ENCODE measurements around the gene NXPH1. TPM values are rescaled to one million over a fixed set of nuclear protein-coding genes. Genes with fewer than 3 reads are reported as not detected.

The NXPH1 gene
- total and polyA plus RNA-seq, 9 donors, result 0.05 to 0.12 TPM; not detected in 7

DNA sequence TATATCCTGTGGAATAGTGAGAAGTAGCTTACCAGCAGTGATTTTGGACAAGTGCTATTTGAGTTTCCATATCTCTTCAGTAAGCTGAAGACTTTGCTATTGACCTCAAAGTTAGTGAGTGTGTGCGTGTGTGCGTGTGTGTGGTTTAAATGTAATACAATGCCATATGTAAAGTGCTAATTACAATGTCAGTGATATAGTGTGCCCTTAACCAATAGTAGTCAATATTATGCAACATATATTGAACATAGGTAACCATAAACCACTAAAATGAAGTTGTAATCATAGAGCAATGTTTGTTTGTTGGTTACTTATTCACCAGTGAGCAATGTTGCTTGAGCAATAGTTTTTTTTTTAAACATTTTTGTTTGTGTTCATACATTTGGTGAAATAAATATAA lies 309.4 kb downstream of the NXPH1 start:
- 91 to 94% (median 92%) methylated on average over 2 of the region's 2 CpGs for WGBS, 3 donors
- intact Hi-C loops (cut with DNase I), result no loop called here
- TF ChIP-seq EP300 (IDR thresholded peaks at IDR 0.05), result no peak
- TF ChIP-seq POLR2A (IDR thresholded peaks at IDR 0.05), result no peak
- TF ChIP-seq, protein P1, sequence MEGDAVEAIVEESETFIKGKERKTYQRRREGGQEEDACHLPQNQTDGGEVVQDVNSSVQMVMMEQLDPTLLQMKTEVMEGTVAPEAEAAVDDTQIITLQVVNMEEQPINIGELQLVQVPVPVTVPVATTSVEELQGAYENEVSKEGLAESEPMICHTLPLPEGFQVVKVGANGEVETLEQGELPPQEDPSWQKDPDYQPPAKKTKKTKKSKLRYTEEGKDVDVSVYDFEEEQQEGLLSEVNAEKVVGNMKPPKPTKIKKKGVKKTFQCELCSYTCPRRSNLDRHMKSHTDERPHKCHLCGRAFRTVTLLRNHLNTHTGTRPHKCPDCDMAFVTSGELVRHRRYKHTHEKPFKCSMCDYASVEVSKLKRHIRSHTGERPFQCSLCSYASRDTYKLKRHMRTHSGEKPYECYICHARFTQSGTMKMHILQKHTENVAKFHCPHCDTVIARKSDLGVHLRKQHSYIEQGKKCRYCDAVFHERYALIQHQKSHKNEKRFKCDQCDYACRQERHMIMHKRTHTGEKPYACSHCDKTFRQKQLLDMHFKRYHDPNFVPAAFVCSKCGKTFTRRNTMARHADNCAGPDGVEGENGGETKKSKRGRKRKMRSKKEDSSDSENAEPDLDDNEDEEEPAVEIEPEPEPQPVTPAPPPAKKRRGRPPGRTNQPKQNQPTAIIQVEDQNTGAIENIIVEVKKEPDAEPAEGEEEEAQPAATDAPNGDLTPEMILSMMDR (IDR thresholded peaks at IDR 0.05), result no peak

DNA sequence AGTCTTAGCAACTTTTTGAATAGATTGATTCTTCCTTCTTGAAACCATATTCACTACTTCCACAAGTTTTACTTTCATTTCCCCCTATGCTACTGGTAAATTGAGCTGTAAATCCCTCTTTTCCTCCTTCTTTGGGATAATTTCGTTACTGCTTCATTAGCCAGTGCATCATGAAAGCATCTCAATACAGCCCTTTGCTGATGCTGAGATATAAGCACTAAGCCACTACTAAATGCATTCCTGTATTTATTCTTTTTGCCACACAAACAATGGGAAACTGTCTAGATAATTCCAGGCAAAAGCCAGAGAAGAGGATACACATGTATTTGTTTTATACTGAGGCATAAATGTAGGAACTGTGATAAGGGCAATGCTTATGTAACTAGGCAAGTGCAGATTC lies 313.9 kb downstream of the NXPH1 start:
- H3K4me1 ChIP-seq (ENCODE audit: insufficient read depth), result no peaks in the 10 kb centered on the region
- no peak for DNase-seq
- no peak for TF ChIP-seq EP300 (IDR thresholded peaks at IDR 0.05)
- TF ChIP-seq, protein P1 (IDR thresholded peaks at IDR 0.05), result no peak
- no peak for TF ChIP-seq POLR2A (IDR thresholded peaks at IDR 0.05)
- no peak overlapping the region for H3K27ac ChIP-seq
- H3K9me3 ChIP-seq, result no peaks in the 10 kb centered on the region
- no peaks in the 10 kb centered on the region for H3K36me3 ChIP-seq
- no peaks in the 10 kb centered on the region for H3K27me3 ChIP-seq
- intact Hi-C loops (cut with DNase I), result no loop called here
- H3K4me3 ChIP-seq, result no peak overlapping the region
- WGBS, 3 donors, result 22 to 29% (median 27%) methylated on average over 1 of the region's 1 CpG

More for the DNA sequence above, 309.4 kb downstream of the NXPH1 start:
- no peak for DNase-seq
- H3K4me3 ChIP-seq, result no peak overlapping the region
- no peaks in the 10 kb centered on the region for H3K9me3 ChIP-seq
- H3K27ac ChIP-seq, result no peak overlapping the region
- no peaks in the 10 kb centered on the region for H3K36me3 ChIP-seq
- H3K27me3 ChIP-seq, result no peaks in the 10 kb centered on the region
- H3K4me1 ChIP-seq (ENCODE audit: insufficient read depth), result no peaks in the 10 kb centered on the region

DNA sequence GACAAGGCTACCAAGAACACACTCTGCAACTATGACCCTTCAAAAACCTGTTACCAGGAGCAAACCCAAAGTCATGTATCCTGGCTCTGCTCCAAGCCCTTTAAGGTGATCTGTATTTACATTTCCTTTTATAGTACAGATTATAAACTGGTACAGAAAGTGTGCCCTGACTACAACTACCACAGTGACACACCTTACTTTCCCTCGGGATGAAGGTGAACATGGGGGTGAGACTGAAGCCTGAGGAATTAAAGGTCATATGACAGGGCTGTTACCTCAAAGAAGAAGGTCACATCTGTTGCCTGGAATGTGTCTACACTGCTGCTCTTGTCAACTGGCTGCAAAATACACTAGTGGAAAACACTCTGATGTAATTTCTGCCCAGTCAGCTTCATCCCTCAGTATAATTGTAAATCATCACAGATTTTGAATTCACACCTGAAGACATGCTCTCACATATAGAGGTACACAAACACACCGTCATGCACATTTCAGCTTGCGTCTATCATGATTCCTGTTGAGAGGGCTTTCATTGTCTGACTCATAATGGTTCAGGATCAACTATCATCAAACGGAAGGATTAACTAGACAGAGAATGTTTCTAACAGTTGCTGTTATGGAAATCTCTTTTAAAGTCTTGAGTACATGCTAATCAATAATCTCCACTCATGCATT lies 318.3 kb downstream of the NXPH1 start:
- H3K4me1 ChIP-seq (ENCODE audit: insufficient read depth), result no peaks in the 10 kb centered on the region
- TF ChIP-seq POLR2A (IDR thresholded peaks at IDR 0.05) (no peak), EP300 (IDR thresholded peaks at IDR 0.05) (no peak)
- TF ChIP-seq, protein P1 (IDR thresholded peaks at IDR 0.05), result no peak
- no peaks in the 10 kb centered on the region for H3K9me3 ChIP-seq
- no peak overlapping the region for H3K4me3 ChIP-seq
- no peaks in the 10 kb centered on the region for H3K27me3 ChIP-seq
- DNase-seq, result no peak
- no peaks in the 10 kb centered on the region for H3K36me3 ChIP-seq
- no peak overlapping the region for H3K27ac ChIP-seq
- intact Hi-C loops (cut with DNase I), result no loop called here
- 82 to 87% (median 84%) methylated on average over 4 of the region's 4 CpGs for WGBS, 3 donors

DNA sequence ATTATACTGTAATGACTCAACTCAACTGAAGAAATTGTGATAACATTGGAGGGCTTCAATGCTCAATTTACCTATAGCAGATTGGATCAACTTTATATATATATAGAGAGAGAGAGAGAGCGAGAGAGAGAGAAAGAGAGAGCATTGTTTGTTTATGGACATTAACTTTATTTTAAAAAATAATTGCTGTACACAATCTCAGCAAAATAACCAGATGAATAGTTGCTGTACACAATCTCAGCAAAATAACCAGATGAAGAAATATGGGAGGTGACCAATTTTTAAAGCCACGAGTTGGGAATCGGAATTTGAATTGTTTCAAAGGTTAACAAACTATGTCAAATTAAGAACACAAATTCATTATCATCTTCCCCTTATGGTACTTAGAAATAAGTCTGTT lies 319.9 kb downstream of the NXPH1 start:
- DNase-seq, result no peak
- H3K4me3 ChIP-seq, result no peak overlapping the region
- no peak overlapping the region for H3K27ac ChIP-seq
- WGBS, 3 donors, result 75 to 84% (median 77%) methylated on average over 3 of the region's 3 CpGs
- H3K36me3 ChIP-seq, result no peaks in the 10 kb centered on the region
- no peak for TF ChIP-seq POLR2A (IDR thresholded peaks at IDR 0.05)
- TF ChIP-seq, protein P1 (IDR thresholded peaks at IDR 0.05), result no peak
- no peak for TF ChIP-seq EP300 (IDR thresholded peaks at IDR 0.05)
- H3K4me1 ChIP-seq (ENCODE audit: insufficient read depth), result no peaks in the 10 kb centered on the region
- no peaks in the 10 kb centered on the region for H3K9me3 ChIP-seq
- intact Hi-C loops (cut with DNase I), result no loop called here
- H3K27me3 ChIP-seq, result no peaks in the 10 kb centered on the region

Measured in ovary (tissue), 9 donors.